Effector memory CD8-positive, alpha-beta T cell (primary cell): Measurements from ENCODE around the gene ZNF487.
"Not testable (repeated sequence)": the region's sequence is repeated elsewhere in the genome, so short reads cannot be mapped to it uniquely, and the experiment has no call there.

Experiments
- ATAC-seq: fragments of 150-1000 bp; cut with Tn5 transposase; replicated peaks from 2 replicates; pipeline ENCODE4 v1.10.0; 2021; ENCODE audit warnings: mild to moderate bottlenecking, moderate library complexity
- DNase-seq, 3 experiments: peaks; one replicate each; pipeline ENCODE4 v3.0.0; 2021
- H3K27ac Mint-ChIP-seq, 2 donors: one replicate each; pipeline ENCODE4 v1.8.0; 2022; ENCODE audit warnings: mild to moderate bottlenecking in 2 of 2, mixed read lengths in 2 of 2, moderate library complexity in 2 of 2
- H3K27me3 Mint-ChIP-seq, 2 donors: one replicate each; pipeline ENCODE4 v1.8.0; 2022; ENCODE audit warnings: mixed read lengths in 2 of 2
- H3K36me3 Mint-ChIP-seq: one replicate; pipeline ENCODE4 v1.8.0; 2022; ENCODE audit warnings: mild to moderate bottlenecking, moderate library complexity, mixed read lengths; ENCODE audit not compliant: insufficient read depth
- H3K4me1 Mint-ChIP-seq, 2 donors: one replicate each; pipeline ENCODE4 v1.8.0; 2022; ENCODE audit warnings: low read depth in 2 of 2, mixed read lengths in 2 of 2
- H3K4me3 Mint-ChIP-seq, 2 donors: one replicate each; pipeline ENCODE4 v1.8.0; 2022; ENCODE audit warnings: mild to moderate bottlenecking in 2 of 2, mixed read lengths in 2 of 2, moderate library complexity in 2 of 2
- H3K9me3 Mint-ChIP-seq, 2 donors: one replicate each; pipeline ENCODE4 v1.8.0; 2022; ENCODE audit warnings: mixed read lengths in 2 of 2

ZNF487 gene

GRCh38 chr10:43461950-43462349 is 25.0 kb downstream of the ZNF487 start:
- peak; percentile 59 to 62 (median 61) for DNase-seq
- no peaks in the 10 kb centered on the region for H3K27me3 Mint-ChIP-seq
- H3K36me3 Mint-ChIP-seq, result peaks cover 4% of the 10 kb centered on the region
- H3K4me1 Mint-ChIP-seq, result peaks cover 4 to 6% of the 10 kb centered on the region in 2 donors
- peak overlapping the region; percentile 5 to 40 for H3K4me3 Mint-ChIP-seq
- H3K9me3 Mint-ChIP-seq, result no peaks in the 10 kb centered on the region
- peak; percentile 93 for ATAC-seq
- peak overlapping the region in 1 of 2 donors; percentile 30 for H3K27ac Mint-ChIP-seq

- not testable (repeated sequence) for H3K27ac Mint-ChIP-seq, H3K36me3 Mint-ChIP-seq, DNase-seq, H3K4me1 Mint-ChIP-seq, H3K9me3 Mint-ChIP-seq, H3K4me3 Mint-ChIP-seq, ATAC-seq, H3K27me3 Mint-ChIP-seq
Measured at GRCh38 chr10:43465086-43465735, 28.3 kb downstream of the ZNF487 start.

GRCh38 chr10:43465736-43466120 is 28.8 kb downstream of the ZNF487 start:
- not testable (repeated sequence) for H3K36me3 Mint-ChIP-seq, DNase-seq, H3K4me1 Mint-ChIP-seq, H3K27ac Mint-ChIP-seq, ATAC-seq, H3K9me3 Mint-ChIP-seq, H3K4me3 Mint-ChIP-seq, H3K27me3 Mint-ChIP-seq

- no peak overlapping the region for H3K27ac Mint-ChIP-seq
- no peaks in the 10 kb centered on the region for H3K27me3 Mint-ChIP-seq
- H3K9me3 Mint-ChIP-seq, result no peaks in the 10 kb centered on the region
- H3K4me3 Mint-ChIP-seq, result no peak overlapping the region
- H3K4me1 Mint-ChIP-seq, result no peaks in the 10 kb centered on the region
- ATAC-seq (no peak), DNase-seq (no peak)
- H3K36me3 Mint-ChIP-seq, result no peaks in the 10 kb centered on the region
Measured at GRCh38 chr10:43471146-43471545, 34.2 kb downstream of the ZNF487 start.

GRCh38 chr10:43471935-43472720 is 35.2 kb downstream of the ZNF487 start:
- DNase-seq, result no peak
- H3K27me3 Mint-ChIP-seq, result no peaks in the 10 kb centered on the region
- ATAC-seq, result no peak
- H3K27ac Mint-ChIP-seq, result no peak overlapping the region
- no peaks in the 10 kb centered on the region for H3K4me1 Mint-ChIP-seq
- H3K9me3 Mint-ChIP-seq, result no peaks in the 10 kb centered on the region
- H3K4me3 Mint-ChIP-seq, result no peak overlapping the region
- no peaks in the 10 kb centered on the region for H3K36me3 Mint-ChIP-seq

- H3K4me3 Mint-ChIP-seq, result no peak overlapping the region
- no peaks in the 10 kb centered on the region for H3K27me3 Mint-ChIP-seq
- no peaks in the 10 kb centered on the region for H3K4me1 Mint-ChIP-seq
- DNase-seq (no peak), ATAC-seq (no peak)
- H3K27ac Mint-ChIP-seq, result no peak overlapping the region
- H3K36me3 Mint-ChIP-seq, result peaks cover 10% of the 10 kb centered on the region
- peaks cover 0 to 7% of the 10 kb centered on the region in 2 donors for H3K9me3 Mint-ChIP-seq
Measured at GRCh38 chr10:43479275-43479674, 42.4 kb downstream of the ZNF487 start.

GRCh38 chr10:43482319-43483078 is 45.6 kb downstream of the ZNF487 start:
- no peaks in the 10 kb centered on the region for H3K27me3 Mint-ChIP-seq
- peaks cover 9% of the 10 kb centered on the region for H3K36me3 Mint-ChIP-seq
- ATAC-seq (no peak), DNase-seq (no peak)
- H3K4me3 Mint-ChIP-seq, result no peak overlapping the region
- H3K9me3 Mint-ChIP-seq, result peaks cover 9 to 12% of the 10 kb centered on the region in 2 donors
- no peak overlapping the region for H3K27ac Mint-ChIP-seq
- no peaks in the 10 kb centered on the region for H3K4me1 Mint-ChIP-seq

- no peak overlapping the region for H3K27ac Mint-ChIP-seq
- H3K4me1 Mint-ChIP-seq, result no peaks in the 10 kb centered on the region
- no peaks in the 10 kb centered on the region for H3K36me3 Mint-ChIP-seq
- no peak for DNase-seq
- H3K27me3 Mint-ChIP-seq, result no peaks in the 10 kb centered on the region
- H3K9me3 Mint-ChIP-seq, result no peaks in the 10 kb centered on the region
- no peak overlapping the region for H3K4me3 Mint-ChIP-seq
- ATAC-seq, result no peak
Measured at GRCh38 chr10:43491855-43492254, 54.9 kb downstream of the ZNF487 start.

- no peaks in the 10 kb centered on the region for H3K27me3 Mint-ChIP-seq
- H3K27ac Mint-ChIP-seq, result no peak overlapping the region
- DNase-seq (no peak), ATAC-seq (no peak)
- no peaks in the 10 kb centered on the region for H3K36me3 Mint-ChIP-seq
- H3K4me3 Mint-ChIP-seq, result no peak overlapping the region
- H3K9me3 Mint-ChIP-seq, result peaks cover 0 to 2% of the 10 kb centered on the region in 2 donors
- no peaks in the 10 kb centered on the region for H3K4me1 Mint-ChIP-seq
Measured at GRCh38 chr10:43502931-43503330, 66.0 kb downstream of the ZNF487 start.

- no peaks in the 10 kb centered on the region for H3K4me1 Mint-ChIP-seq
- no peak overlapping the region for H3K27ac Mint-ChIP-seq
- H3K9me3 Mint-ChIP-seq, result peaks cover 8 to 35% of the 10 kb centered on the region in 2 donors
- H3K4me3 Mint-ChIP-seq, result no peak overlapping the region
- no peaks in the 10 kb centered on the region for H3K36me3 Mint-ChIP-seq
- no peak for DNase-seq
- no peak for ATAC-seq
- H3K27me3 Mint-ChIP-seq, result no peaks in the 10 kb centered on the region
Measured at GRCh38 chr10:43524434-43525247, 87.7 kb downstream of the ZNF487 start.
